Activated CD8-positive, alpha-beta memory T cell treated with anti-CD3 and anti-CD28 coated beads for 36 hours (primary cell): ENCODE data around the gene MISP. TPM values are rescaled to one million over a fixed set of nuclear protein-coding genes. Genes with fewer than 3 reads are reported as not detected.
"Not testable (repeated sequence)": the region's sequence is repeated elsewhere in the genome, so short reads cannot be mapped to it uniquely, and the experiment has no call there.

Experiments used
- CTCF ChIA-PET: fragments of 350-600 bp; sonication (Branson Sonifier 250); formaldehyde crosslinking; loops from one replicate; lab custom pipeline; 2021; ENCODE audit warnings: antibody characterized with exemption; lab: Charles Lee
- POLR2A ChIA-PET: fragments of 350-600 bp; sonication (Branson Sonifier 250); formaldehyde crosslinking; loops from one replicate; lab custom pipeline; 2021; ENCODE audit warnings: antibody characterized with exemption; lab: Charles Lee
- total RNA-seq, 2 experiments: library from RNA; stranded (reverse); gene quantifications; one replicate each; pipeline ENCODE4 v1.2.3, GENCODE V29; 2021

The MISP gene
- total RNA-seq, 2 experiments from 2014 or later: not detected

DNA sequence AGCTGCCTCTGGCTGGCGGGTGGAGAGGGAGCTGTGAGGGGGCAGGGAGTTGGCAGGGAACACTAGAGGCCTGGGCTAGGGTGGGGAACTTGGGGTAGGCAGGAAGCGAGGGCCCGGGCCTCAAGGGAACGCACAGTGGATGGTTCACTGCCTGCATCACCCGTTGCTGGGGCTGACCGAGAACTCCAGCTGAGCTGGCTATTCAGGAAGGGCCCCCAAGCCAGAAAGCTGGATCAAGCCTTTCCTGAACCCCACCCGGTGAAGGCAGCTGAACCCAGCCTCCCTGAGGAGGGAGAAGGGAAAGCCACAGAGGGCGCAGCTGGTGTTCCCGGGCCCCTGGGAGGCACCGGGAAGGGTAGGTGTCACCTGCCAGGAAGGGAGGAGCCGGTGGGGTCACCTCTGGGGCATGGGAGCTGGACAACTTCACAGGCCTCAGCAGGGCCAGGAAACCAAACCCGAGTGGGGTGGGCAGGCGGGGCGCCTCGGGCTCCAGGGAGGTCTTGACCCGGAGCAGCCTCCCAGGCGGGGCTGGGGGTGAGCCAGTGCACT, 28.3 kb upstream of the MISP start:
- ChIA-PET POLR2A (no interaction called here), CTCF (interaction anchor here (1.3 kb wide), 1 partner anchor 12 kb away, joined by 3 read pairs; no protein-coding TSS in a partner anchor)

DNA sequence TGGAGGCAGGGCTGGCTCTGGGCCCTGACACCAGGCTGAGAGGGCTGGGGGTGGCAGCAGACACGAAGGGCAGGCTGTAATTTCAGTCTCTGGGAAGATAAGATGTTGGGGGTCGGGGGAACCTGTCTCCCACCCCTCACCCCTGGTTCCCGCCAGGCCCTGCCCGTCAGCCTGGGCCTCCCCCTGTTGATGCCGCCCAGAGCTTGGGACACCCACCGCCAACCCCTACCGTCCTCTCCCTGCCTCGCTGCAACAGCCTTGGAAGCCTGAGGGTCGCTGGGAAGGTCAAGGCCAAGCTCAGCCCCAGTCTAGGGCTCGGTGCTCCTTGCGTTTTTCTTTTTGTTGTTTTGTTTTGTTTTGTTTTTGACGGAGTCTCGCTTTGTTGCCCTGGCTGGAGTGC, 27.7 kb upstream of the MISP start:
- ChIA-PET POLR2A (no interaction called here), CTCF (interaction anchor here (1.3 kb wide), 1 partner anchor 11 kb away, joined by 3 read pairs; no protein-coding TSS in a partner anchor)

DNA sequence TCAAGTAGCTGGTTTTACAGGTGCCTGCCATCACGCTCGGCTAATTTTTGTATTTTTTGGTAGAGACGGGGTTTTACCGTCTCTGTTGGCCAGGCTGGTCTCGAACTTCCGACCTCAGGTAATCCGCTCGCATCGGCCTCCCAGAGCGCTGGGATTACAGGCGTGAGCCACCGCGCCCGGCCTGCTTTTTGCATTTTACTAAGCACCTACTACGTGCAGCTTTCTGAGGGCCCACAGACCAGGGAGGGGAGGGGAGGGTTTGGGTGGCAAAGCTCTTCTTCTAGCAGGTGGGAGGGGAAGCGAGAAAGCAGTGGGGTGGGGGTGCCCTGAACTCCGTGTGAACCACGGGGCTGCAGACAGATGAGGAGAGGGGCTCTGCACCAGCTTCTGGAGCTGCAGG, 27.2 kb upstream of the MISP start:
- POLR2A ChIA-PET: no interaction called here
- CTCF ChIA-PET: interaction anchor here (0.6 to 1.3 kb wide), 2 partner anchors 11 to 234 kb away, joined by 3 read pairs; no protein-coding TSS in a partner anchor

DNA sequence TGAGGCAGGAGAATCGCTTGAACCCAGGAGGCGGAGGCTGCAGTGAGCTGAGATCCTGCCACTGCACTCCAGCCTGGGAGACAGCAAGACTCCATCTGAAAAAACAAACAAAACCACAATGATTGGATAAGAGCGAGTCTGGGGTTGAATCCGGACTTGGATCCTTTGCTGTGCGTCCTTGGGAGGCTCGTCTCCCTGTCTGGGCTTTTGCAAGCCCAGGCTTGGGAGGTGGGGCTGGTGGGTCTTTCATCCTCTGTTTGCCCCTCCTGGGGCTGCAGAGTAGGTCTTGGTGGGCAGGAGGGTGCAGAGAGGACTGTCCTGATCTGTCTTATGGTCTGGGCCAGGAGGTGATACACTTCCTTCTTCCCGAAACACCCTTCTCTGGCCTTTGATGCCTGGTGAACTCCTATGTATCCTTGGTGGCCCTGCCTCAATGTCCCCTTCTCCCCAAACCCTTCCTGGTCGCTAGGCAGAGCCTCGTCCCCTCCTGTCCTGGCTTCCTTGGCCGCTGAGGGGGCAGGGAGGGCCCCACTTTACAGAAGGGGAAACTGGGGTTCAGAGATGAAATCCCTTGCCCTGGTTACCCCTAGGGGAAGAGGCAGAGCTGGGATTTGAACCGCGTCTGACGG, 25.3 kb upstream of the MISP start:
- POLR2A ChIA-PET: interaction anchor here (0.6 kb wide), 1 partner anchor 46 kb away, joined by 3 read pairs; no protein-coding TSS in a partner anchor
- CTCF ChIA-PET: no interaction called here

DNA sequence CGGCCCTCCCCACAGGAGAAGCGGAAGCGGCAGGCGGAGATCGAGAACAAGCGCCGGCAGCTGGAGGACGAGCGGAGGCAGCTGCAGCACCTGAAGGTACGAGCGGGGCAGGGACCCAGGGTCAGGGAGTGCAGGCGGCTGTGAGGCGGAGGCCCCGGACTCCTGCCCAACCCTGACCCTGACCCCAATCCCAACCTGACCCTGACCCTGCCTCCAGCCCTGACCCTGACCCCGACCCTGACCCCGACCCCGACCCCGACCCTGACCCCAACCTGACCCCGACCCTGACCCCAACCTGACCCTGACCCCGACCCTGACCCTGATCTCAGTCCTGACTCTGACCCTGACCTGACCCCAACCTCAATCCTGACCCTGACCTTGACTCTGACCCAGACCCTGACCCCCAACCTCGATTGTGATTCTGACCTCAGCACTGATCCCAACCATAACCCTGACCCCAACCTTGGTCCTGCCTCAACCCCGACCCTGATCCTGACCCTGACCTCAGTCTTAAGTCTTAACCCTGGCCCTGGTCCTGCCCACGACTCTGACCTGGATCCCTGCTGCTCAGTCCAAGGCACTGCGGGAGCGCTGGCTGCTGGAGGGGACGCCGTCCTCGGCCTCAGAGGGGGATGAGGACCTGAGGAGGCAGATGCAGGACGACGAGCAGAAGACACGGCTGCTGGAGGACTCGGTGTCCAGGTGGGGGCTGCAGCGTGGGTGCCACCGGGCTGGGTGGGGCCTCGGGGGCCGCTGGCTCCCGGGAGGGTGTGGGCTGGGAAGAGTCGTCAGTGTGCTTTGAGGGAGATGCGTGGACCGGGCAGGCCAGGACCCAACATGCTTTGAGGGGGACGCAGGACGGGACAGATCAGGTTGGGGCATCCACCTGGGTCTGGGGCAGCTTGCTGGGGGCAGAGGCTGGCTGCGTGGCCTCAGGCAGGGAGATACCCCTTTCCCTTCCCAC, 23.6 kb upstream of the MISP start:
- ChIA-PET CTCF (no interaction called here), POLR2A (no interaction called here)

DNA sequence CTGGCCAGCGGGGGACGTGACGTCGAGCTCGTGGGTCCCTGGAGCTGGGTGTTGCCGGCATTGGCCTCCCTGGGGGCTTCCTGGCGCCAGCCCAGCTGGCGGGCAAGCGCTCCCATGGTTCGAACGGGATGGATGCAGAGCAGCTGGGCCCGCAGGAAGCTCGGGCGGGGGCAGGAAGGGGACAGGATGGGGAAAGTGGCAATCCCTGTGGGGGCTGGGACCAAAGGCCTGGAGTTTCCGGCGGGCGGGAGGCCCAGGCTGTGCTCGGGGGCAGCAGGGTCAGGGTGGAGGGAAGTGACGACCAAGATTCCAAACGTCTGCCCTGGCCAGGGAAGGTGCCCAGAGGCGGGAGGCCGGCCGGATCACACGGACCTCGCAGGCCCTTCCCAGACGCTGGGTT, 22.9 kb upstream of the MISP start:
- POLR2A ChIA-PET: no interaction called here
- CTCF ChIA-PET: no interaction called here

DNA sequence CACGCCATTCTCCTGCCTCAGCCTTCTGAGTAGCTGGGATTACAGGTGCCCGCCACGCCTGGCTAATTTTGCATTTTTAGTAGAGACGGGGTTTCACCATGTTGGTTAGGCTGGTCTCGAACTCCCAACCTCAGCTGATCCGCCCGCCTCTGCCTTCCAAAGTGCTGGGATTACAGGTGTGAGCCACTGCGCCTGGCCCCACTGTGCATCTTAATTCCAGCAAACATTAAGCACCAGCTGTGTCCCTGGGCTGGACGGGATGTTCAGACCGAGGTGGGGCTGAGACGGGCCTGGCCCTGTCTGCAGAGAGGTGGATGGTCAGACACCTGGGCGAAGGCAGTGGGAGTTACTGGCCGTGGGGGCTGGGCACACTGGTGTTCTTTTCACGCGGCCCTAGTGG, 21.3 kb upstream of the MISP start:
- POLR2A ChIA-PET: not testable (repeated sequence)

DNA sequence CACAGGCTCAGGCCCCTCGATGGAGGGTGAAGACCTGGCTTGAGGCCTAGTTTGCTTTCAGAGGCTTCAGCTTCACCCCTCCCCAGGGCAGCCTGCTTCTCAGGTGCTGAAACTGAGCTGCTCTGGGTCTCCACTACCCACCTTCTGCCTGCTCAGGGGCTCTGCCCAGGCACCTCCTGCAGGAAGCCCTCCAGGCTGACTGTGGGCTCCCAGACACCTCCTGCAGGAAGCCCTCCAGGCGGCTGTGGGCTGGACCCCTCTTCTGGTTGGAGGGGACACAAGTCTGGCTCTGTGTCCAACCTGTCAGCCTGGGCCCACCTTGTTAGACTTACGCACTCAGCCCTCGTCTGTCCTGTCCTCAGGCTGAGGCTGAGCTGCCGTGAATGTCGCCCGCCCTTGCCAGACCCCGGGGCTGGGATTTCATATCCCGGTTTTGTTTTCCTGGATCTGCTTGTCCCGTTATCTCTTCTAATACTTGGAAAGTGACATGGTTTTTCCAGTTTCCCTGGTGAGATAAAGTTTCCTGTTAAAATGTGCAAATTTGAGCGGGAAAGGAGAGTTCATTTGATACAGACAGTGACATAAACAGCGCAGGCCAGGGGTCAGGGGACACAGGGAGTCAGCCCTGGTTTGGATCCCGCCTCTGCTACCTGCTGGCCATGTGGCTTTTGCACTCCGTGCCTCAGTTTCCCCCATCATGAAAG, 20.8 kb upstream of the MISP start:
- ChIA-PET CTCF (no interaction called here), POLR2A (no interaction called here)

More for the DNA sequence above, 21.3 kb upstream of the MISP start:
- CTCF ChIA-PET: not testable (repeated sequence)

DNA sequence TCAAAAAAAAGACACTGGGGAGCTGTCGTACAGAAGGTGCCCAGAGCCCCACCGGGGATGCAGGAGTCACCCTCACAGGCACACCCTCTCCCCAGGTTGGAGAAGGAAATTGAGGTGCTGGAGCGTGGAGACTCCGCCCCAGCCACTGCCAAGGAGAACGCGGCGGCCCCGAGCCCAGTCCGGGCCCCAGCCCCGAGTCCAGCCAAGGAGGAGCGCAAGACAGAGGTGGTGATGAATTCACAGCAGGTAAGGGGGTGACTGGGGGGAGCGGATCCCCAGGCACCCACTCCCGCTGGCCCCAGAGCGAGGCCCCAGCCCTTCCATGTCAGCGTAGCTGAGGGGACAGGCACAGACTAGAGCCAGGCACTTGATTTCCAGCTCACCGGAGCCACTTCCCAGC, 19.9 kb upstream of the MISP start:
- ChIA-PET POLR2A (interaction anchor here (0.6 kb wide), 1 partner anchor 182 kb away, joined by 3 read pairs; no protein-coding TSS in a partner anchor), CTCF (no interaction called here)

DNA sequence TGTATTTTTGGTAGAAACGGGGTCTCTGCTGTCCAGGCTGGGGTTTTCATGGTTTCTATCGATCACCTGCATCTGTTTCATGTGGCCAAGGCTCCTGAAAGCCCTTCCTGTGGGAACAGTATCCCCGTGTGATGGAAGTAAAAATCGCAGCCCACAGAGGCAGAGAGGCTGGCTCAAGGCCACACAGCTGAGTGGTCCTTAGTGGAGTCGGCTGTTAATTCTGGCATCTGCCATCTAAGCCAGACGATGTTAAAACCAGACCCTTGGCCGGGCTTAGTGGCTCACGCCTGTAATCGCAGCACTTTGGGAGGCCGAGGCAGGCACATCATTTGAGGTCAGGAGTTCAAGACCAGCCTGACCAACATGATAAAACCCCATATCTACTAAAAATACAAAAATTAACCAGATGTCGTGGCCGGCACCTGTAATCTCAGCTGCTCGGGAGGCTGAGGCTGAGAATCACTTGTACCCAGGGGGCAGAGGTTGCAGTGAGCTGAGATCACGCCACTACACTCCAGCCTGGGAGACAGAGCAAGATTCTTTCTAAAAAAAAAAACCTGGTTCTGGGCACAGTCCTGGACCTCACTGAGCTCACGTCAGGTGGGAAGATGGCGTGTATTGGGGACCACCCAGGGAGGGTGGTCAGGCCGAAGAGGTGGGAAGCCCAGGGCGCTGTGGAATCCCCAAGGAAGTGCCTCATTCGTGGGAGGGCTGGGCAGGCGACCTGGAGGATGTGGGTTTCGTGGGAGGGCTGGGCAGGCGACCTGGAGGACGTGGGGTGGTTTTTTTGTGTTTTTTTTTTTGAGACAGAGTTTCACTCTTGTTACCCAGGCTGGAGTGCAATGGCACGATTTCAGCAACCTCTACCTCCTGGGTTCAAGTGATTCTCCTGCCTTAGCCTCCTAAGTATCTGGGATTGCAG, 18.5 kb upstream of the MISP start:
- POLR2A ChIA-PET: no interaction called here

DNA sequence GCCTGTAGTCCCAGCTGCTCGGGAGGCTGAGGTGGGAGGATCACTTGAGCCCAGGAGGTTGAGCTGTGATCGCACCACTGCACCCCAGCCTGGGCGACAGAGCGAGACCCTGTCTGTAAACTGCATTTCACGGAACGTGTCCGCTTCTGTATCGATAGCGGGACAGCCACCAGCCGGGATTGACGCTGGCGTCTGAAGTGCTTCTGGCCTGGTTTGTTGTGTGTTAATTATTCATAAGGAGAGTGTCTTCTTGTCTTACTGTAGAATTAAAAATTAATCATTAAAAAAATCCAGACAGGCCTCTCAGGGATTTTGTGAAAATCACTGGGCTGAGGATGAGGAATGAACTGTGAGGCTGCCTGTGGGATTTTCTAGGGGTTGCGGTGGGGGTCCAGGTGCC, 16.2 kb upstream of the MISP start:
- ChIA-PET CTCF (interaction anchor here (0.5 to 1.8 kb wide), 16 partner anchors 12 to 669 kb away, joined by 3 to 14 read pairs (median 4); partner anchors contain the start of genes PRSS57 and RNF126), POLR2A (interaction anchor here (1.0 kb wide), 1 partner anchor 72 kb away, joined by 4 read pairs; the partner anchor contains the start of gene RNF126)

More for the DNA sequence above, 18.5 kb upstream of the MISP start:
- CTCF ChIA-PET: interaction anchor here (0.6 to 1.8 kb wide), 2 partner anchors 148 to 210 kb away, joined by 3 to 5 read pairs; no protein-coding TSS in a partner anchor

DNA sequence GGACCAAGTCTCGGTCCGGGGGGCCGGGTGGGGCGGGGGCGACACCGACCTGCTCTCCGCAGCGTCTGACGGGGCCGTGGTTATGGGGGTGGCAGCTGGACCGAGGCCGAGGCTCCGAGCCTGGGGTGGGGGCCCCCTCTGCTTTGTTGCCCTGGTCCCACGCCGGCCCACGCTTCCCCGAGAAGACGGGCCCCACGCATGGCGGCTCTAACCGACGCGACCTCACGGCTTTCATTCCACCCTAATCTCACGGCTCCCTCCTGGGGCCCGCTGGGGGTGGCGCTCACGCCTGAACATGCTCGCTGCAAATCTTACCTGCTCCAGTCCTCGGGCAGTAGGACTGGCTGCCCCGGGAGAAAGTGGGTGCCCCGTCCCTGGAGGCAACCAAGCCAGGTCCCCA, 14.8 kb upstream of the MISP start:
- CTCF ChIA-PET: no interaction called here
- POLR2A ChIA-PET: no interaction called here

DNA sequence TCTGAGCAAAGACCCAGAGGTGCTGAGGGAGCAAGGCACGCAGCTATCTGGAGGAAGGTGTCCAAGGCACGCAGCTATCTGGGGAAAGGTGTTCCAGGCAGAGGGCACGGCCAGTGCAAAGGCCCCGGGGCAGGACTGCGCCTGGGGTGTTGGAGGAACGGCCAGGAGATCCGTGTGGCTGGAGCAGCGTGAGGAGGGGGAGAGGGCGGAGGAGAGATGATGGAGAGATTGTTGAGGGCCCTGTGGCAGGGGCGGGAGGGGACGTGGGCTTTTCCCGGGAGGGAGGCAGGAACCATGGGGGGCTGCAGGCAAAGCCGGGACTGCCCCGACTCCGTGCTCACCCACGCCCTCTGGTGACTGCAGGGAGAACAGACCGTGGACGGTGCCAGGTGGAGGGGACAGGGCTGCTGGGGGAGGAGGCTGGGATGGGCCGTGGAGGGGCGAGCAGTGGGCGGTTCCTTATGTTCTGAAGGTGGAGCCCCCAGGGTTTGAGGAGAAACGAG, 13.3 kb upstream of the MISP start:
- POLR2A ChIA-PET: no interaction called here

DNA sequence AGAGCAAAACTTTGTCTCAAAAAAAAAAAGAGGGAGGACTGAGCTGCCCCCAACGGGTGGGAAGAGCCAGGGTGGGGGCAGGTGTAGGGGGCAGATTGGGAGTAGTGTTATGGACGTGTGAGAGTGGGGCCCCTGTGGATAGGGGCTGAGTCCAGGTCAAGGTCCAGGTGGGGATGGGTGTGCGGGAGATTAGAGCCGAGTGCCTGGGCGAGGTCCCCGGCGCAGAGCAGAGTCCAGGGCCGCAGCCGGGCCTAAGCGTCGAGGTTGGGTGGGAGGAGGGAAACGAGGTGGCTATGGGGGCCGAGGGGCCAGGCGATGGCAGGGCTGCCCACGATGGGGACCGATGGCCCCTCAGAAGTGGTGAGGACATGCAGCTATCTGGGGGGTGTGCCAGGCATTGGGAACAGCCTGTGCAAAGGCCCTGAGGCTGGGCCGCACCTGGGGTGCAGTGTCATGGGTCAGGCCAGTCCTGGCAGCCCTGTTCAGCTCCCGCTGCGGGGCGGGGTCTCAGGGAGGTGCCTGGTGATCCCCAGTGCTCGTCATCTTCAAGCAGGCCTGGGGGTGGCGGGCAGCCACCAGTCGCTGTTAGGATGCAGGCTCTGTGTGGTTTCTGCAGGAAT, 12.3 kb upstream of the MISP start:
- ChIA-PET POLR2A (no interaction called here), CTCF (interaction anchor here (0.6 to 1.1 kb wide), 2 partner anchors 73 to 154 kb away, joined by 3 read pairs; no protein-coding TSS in a partner anchor)

More for the DNA sequence above, 13.3 kb upstream of the MISP start:
- CTCF ChIA-PET: interaction anchor here (0.7 to 1.1 kb wide), 3 partner anchors 12 to 78 kb away, joined by 3 read pairs; partner anchors contain the start of gene RNF126

DNA sequence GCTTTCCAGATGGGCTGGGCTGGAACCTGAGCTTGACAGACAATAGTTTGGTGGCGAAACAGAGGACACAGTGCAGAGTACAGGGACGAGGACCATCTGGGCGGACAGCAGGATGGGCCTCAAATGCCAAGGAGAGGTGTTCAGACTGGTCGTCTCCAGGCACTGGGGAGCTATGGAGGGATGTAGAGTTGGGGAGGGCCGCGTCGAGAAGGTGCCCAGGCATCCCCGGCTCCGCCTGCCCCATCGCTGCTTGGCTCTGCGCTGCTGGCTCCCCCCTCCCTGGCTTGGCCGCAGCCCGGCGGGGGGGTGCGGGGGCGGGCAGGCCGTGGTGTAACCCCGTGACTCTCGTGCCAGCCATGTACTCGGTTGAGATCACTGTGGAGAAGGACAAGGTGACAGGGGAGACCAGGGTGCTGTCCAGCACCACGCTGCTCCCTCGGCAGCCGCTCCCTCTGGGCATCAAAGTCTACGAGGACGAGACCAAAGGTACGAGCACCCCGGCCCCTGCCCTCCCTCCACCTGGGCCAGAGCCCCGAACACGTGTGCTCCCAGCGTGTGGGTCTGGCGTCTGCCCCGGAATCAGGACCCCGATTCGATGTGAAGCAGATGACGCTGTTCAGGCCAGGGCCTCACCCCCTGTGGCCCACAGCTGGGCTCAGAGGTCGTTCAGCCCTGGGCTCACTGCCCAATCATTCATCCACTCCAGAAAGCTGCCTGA, 10.8 kb upstream of the MISP start:
- ChIA-PET POLR2A (no interaction called here), CTCF (interaction anchor here (1.0 kb wide), 1 partner anchor 60 kb away, joined by 3 read pairs; no protein-coding TSS in a partner anchor)

DNA sequence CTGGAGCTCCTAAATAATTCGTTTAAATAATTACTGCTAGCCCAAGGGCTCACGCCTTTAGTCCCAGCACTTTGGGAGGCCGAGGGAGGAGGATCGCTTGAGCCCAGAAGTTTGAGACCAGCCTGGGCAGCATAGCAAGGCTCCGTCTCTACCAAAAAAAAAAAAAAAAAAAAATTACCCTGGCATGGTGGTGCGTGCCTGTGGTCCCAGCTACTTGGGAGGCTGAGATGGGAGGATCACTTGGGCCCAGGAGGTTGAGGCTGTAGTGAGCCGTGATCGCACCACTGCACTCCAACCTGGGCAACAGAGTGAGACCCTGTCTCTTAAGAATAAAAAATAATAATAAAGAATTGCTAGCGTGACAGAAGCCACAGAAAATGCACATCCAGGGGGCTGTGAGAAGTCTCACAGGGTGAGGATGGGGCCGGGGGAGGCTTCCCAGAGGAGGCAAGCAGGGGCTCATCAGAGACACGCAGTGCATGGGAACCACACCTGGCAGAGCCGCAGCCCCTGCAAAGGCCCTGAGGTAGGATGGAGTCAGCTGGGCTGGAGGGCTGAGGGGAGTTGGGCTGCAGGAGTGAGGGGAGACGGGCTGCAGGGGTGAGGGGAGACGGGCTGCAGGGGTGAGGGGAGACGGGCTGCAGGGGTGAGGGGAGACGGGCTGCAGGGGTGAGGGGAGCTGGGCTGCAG, 10.0 kb upstream of the MISP start:
- POLR2A ChIA-PET: not testable (repeated sequence)
- CTCF ChIA-PET: interaction anchor here (1.0 kb wide), 1 partner anchor 60 kb away, joined by 3 read pairs; no protein-coding TSS in a partner anchor
